A549 (cell line): ENCODE data around the gene CMIP. TPM values are rescaled to one million over a fixed set of nuclear protein-coding genes. Genes with fewer than 3 reads are reported as not detected.
A peak's percentile ranks its signal among the peaks of the same experiment; 100 is the strongest.

Source experiments
- ATAC-seq, 2 experiments: fragments of 200-7000 bp in 1 of 2; fragments of >200 bp in 1 of 2; cut with Nextera tagmentation in 1 of 2; cut with Tn5 transposase in 1 of 2; 3 replicates each; pipeline versions ENCODE4 v1.8.0 to v1.9.1; 2018 to 2020; ENCODE audit warnings: mild to moderate bottlenecking in 1 of 2, moderate library complexity in 1 of 2
- CTCF ChIA-PET: fragments of 300-600 bp; sonication (Branson Sonifier 250); formaldehyde crosslinking; extraction: SDS; loops from one replicate; lab custom pipeline; 2021; ENCODE audit warnings: antibody characterized with exemption, inconsistent platforms; lab: Yijun Ruan, JAX
- POLR2A ChIA-PET: fragments of 350-600 bp; formaldehyde crosslinking; extraction: SDS; loops from one replicate; lab custom pipeline; 2021; ENCODE audit warnings: antibody characterized with exemption, inconsistent platforms; lab: Yijun Ruan, JAX
- DNase-seq, 2 experiments: peaks; one replicate each; pipeline versions ENCODE4 v3.0.0 to v3.0.0-alpha.2; 2011 to 2016; ENCODE audit warnings: low read depth in 1 of 2, low spot score in 1 of 2
- FAIRE-seq: peaks from 2 replicates; lab custom pipeline; 2011; peaks lifted over from hg19 to GRCh38; lab: Jason Lieb, UNC
- H3K27ac ChIP-seq, 2 experiments: fragments of >200 bp; sonication (Bioruptor Twin); formaldehyde crosslinking; 3 replicates each; pipeline ENCODE4 v1.5.1; 2016 to 2017
- H3K4me1 ChIP-seq: fragments of >200 bp; sonication (Bioruptor Twin); formaldehyde crosslinking; 3 replicates; pipeline ENCODE4 v1.6.1; 2016
- H3K4me2 ChIP-seq: fragments of >200 bp; sonication (Bioruptor Twin); formaldehyde crosslinking; 3 replicates; pipeline ENCODE4 v1.6.1; 2016
- H3K4me3 ChIP-seq: fragments of >200 bp; sonication (Bioruptor Twin); formaldehyde crosslinking; 3 replicates; pipeline ENCODE4 v1.5.1; 2016
- H3K9me3 ChIP-seq: fragments of >200 bp; sonication (Bioruptor Twin); formaldehyde crosslinking; 3 replicates; pipeline ENCODE4 v1.6.1; 2016
- CHD2 ChIP-seq: fragments of 150-350 bp; IDR thresholded peaks from 2 replicates; pipeline ENCODE4 v1.6.1; 2014; ENCODE audit warnings: low read length; ENCODE audit not compliant: partially characterized antibody
- CHD4 ChIP-seq: fragments of 200-600 bp; sonication (generic); IDR thresholded peaks from 2 replicates; pipeline ENCODE4 v1.6.1; 2016; ENCODE audit warnings: antibody characterized with exemption, mild to moderate bottlenecking, borderline replicate concordance
- EHF ChIP-seq: fragments of 250-450 bp; sonication (Bioruptor Pico); IDR thresholded peaks from 2 replicates; pipeline ENCODE4 v1.5.0; 2020; ENCODE audit warnings: mild to moderate bottlenecking
- EHMT2 ChIP-seq: fragments of 200-600 bp; sonication (generic); IDR thresholded peaks from 2 replicates; pipeline ENCODE4 v1.6.1; 2016; ENCODE audit warnings: antibody characterized with exemption, low read depth, mild to moderate bottlenecking, moderate library complexity
- ELK1 ChIP-seq: fragments of 150-350 bp; IDR thresholded peaks from 2 replicates; pipeline ENCODE4 v1.6.1; 2014; ENCODE audit warnings: low read depth, mild to moderate bottlenecking, low read length
- FOSL2 ChIP-seq, 2 experiments: fragments of 450-650 bp in 1 of 2; fragments of >200 bp in 1 of 2; sonication (Bioruptor Twin) in 1 of 2; formaldehyde crosslinking; IDR thresholded peaks; 2 replicates each; pipeline versions ENCODE4 v1.5.0 to v1.6.1; 2016 to 2020; ENCODE audit warnings: mild to moderate bottlenecking in 1 of 2, moderate library complexity in 1 of 2
- JUN ChIP-seq, 2 experiments: fragments of >200 bp; sonication (Bioruptor Twin); formaldehyde crosslinking; IDR thresholded peaks; 2 replicates in 1 of 2; 3 replicates in 1 of 2; pipeline ENCODE4 v1.6.1; 2016 to 2017
- JUNB ChIP-seq: fragments of >200 bp; sonication (Bioruptor Twin); formaldehyde crosslinking; IDR thresholded peaks from 2 replicates; pipeline ENCODE4 v1.6.1; 2016
- KDM5A ChIP-seq: fragments of 200-600 bp; sonication (generic); IDR thresholded peaks from 2 replicates; pipeline ENCODE4 v1.6.1; 2016; ENCODE audit warnings: antibody characterized with exemption, mild to moderate bottlenecking
- NPAS2 ChIP-seq: fragments of 250-450 bp; sonication (Bioruptor Pico); IDR thresholded peaks from 2 replicates; pipeline ENCODE4 v1.8.0; 2022; ENCODE audit warnings: mild to moderate bottlenecking, moderate library complexity, borderline replicate concordance
- NR3C1 ChIP-seq: fragments of >200 bp; sonication (Bioruptor Twin); formaldehyde crosslinking; IDR thresholded peaks from 3 replicates; pipeline ENCODE4 v1.6.1; 2017
- PHF8 ChIP-seq: fragments of 200-600 bp; sonication (generic); IDR thresholded peaks from 2 replicates; pipeline ENCODE4 v1.6.1; 2016; ENCODE audit warnings: low read depth, mild to moderate bottlenecking, antibody characterized with exemption, moderate library complexity, borderline replicate concordance
- POLR2A ChIP-seq: IDR thresholded peaks from 2 replicates; pipeline ENCODE4 v1.6.1; 2012; ENCODE audit warnings: mild to moderate bottlenecking, low read length
- POLR2AphosphoS2 ChIP-seq: conservative IDR thresholded peaks from 2 replicates; pipeline ENCODE4 v1.6.1; 2012; ENCODE audit warnings: low read length, improper control_type of control experiment, inconsistent platforms
- RAD21 ChIP-seq, 2 experiments: fragments of >200 bp in 1 of 2; sonication (Bioruptor Twin) in 1 of 2; formaldehyde crosslinking in 1 of 2; IDR thresholded peaks in 1 of 2; conservative IDR thresholded peaks in 1 of 2; 2 replicates in 1 of 2; 3 replicates in 1 of 2; pipeline ENCODE4 v1.6.1; 2012 to 2018; ENCODE audit warnings: inconsistent platforms in 1 of 2
- RNF2 ChIP-seq: fragments of 200-600 bp; sonication (generic); IDR thresholded peaks from 2 replicates; pipeline ENCODE4 v1.6.1; 2016; ENCODE audit warnings: low read depth, mild to moderate bottlenecking, antibody characterized with exemption, moderate library complexity, borderline replicate concordance
- SREBF2 ChIP-seq: fragments of 450-650 bp; IDR thresholded peaks from 2 replicates; pipeline ENCODE4 v1.6.1; 2014; ENCODE audit warnings: mild to moderate bottlenecking, moderate library complexity
- ZC3H11A ChIP-seq: fragments of 450-650 bp; IDR thresholded peaks from 2 replicates; pipeline ENCODE4 v1.6.1; 2014; ENCODE audit warnings: antibody characterized with exemption, mild to moderate bottlenecking
- WGBS: methylation state at CpG from one replicate; pipeline ENCODE4 v1.1.6; 2017; ENCODE audit errors: missing lambda C conversion rate; 5-methylcytosine and 5-hydroxymethylcytosine counted together
- polyA plus RNA-seq, 4 experiments: library from polyadenylated mRNA; depleted of rRNA in 3 of 4; stranded (reverse); fragments of >200 nt; fragmentation: RNase III in 1 of 4; extraction: RNeasy Plus Mini Kit Qiagen cat#74134 plus additional on column Dnase treatment in 1 of 4; gene quantifications; 2 replicates in 3 of 4; 3 replicates in 1 of 4; pipeline ENCODE4 v1.2.3, GENCODE V29; 2011 to 2017
- TF ChIP-seq, protein P1 (sequence below): fragments of >200 bp; sonication (Bioruptor Twin); formaldehyde crosslinking; IDR thresholded peaks from 2 replicates; pipeline ENCODE4 v1.6.1; 2016

Gene CMIP
- polyA plus RNA-seq, 2 of the 4 experiments (the other 2 are of a cell fraction), result 21.6 to 125 TPM

GRCh38 chr16:81744385-81744784, 299.8 kb downstream of the CMIP start:
- CTCF ChIA-PET, result interaction anchor here (0.7 to 1.2 kb wide), 3 partner anchors 129 to 709 kb away, joined by 3 to 4 read pairs (median 3); no protein-coding TSS in a partner anchor
- Histone ChIP-seq H3K4me1 (no peaks in the 10 kb centered on the region), H3K4me2 (no peak overlapping the region), H3K9me3 (no peaks in the 10 kb centered on the region), H3K4me3 (no peak overlapping the region)
- WGBS, result 57% methylated on average over 4 of the region's 4 CpGs
- no peak for DNase-seq
- TF ChIP-seq SREBF2 (no peak), POLR2A (no peak), FOSL2 (IDR thresholded peaks at IDR 0.05) (no peak), FOSL2 (CRISPR knock-in tag; IDR thresholded peaks at IDR 0.05) (no peak), RNF2 (no peak), ELK1 (no peak), CHD2 (no peak), KDM5A (no peak), RAD21 (conservative IDR thresholded peaks at IDR 0.05 in 1 of 2, IDR thresholded peaks at IDR 0.05 in 1 of 2) (no peak), ZC3H11A (no peak), CHD4 (no peak), NR3C1 (no peak)
- TF ChIP-seq, protein P1, sequence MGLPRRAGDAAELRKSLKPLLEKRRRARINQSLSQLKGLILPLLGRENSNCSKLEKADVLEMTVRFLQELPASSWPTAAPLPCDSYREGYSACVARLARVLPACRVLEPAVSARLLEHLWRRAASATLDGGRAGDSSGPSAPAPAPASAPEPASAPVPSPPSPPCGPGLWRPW, result no peak
- TF ChIP-seq, all 56 proteins: peak for 0
- no peak overlapping the region for H3K27ac ChIP-seq
- FAIRE-seq, result no peak
- ATAC-seq, result no peak
- POLR2A ChIA-PET, result no interaction called here

DNA sequence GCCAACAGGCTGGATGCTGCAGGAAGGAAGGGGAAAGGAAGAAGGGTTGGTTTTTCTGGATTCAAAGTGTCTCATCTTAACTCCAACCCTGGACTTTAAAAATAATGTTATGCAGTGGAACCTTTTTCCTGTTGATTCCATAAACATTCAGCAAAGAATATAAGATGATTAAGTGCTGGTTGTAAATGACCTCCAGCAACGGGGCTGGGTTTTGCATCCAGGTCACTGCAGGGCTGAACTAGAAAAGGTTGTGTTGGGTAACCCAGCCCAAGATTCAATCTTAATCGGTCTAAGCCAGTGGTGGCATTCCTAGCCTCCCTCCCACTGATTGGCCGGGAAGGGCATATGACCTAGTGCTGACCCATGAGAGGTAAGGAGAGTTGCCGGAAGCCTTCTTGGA, 300.3 kb downstream of the CMIP start:
- Histone ChIP-seq H3K4me2 (no peak overlapping the region), H3K4me1 (no peaks in the 10 kb centered on the region), H3K4me3 (no peak overlapping the region), H3K27ac (no peak overlapping the region), H3K9me3 (no peaks in the 10 kb centered on the region)
- TF ChIP-seq JUN (IDR thresholded peaks at IDR 0.05), result no peak
- no peak for TF ChIP-seq EHMT2
- no peak for TF ChIP-seq NPAS2
- TF ChIP-seq PHF8, result no peak
- no peak for TF ChIP-seq EHF (CRISPR knock-in tag)
- CTCF ChIA-PET, result interaction anchor here (0.7 to 1.2 kb wide), 2 partner anchors 129 to 710 kb away, joined by 3 read pairs; no protein-coding TSS in a partner anchor
- ATAC-seq (0 out of 6 replicates have a peak, but pooled peaks of 1 of the 2 experiments have one; percentile 20), DNase-seq (no peak), FAIRE-seq (no peak)
- 74% methylated on average over 4 of the region's 4 CpGs for WGBS
- POLR2A ChIA-PET, result no interaction called here

GRCh38 chr16:81745704-81746558, 301.3 kb downstream of the CMIP start:
- ChIA-PET CTCF (interaction anchor here (0.7 to 0.9 kb wide), 2 partner anchors 7 to 127 kb away, joined by 3 to 5 read pairs; no protein-coding TSS in a partner anchor), POLR2A (no interaction called here)
- TF ChIP-seq PHF8 (peak; percentile 30; the same call in 1 of the 2 replicates), POLR2AphosphoS2 (no peak), JUNB (no peak), POLR2A (peak; percentile 34; the same call in 1 of the 2 replicates)
- FAIRE-seq (no peak), DNase-seq (peak; percentile 65 to 78), ATAC-seq (peak; percentile 87 to 93)
- peak overlapping the region; percentile 45 to 86 for H3K27ac ChIP-seq
- no peaks in the 10 kb centered on the region for H3K4me1 ChIP-seq
- no peaks in the 10 kb centered on the region for H3K9me3 ChIP-seq
- H3K4me3 ChIP-seq, result peak overlapping the region; percentile 34
- peak overlapping the region; percentile 84 for H3K4me2 ChIP-seq
- 19% methylated on average over 33 of the region's 33 CpGs for WGBS
